ENCODE measurements around the gene ZNF283. TPM values are rescaled to one million over a fixed set of nuclear protein-coding genes. Genes with fewer than 3 reads are reported as not detected.
"Not testable (repeated sequence)": the region's sequence is repeated elsewhere in the genome, so short reads cannot be mapped to it uniquely, and the experiment has no call there.

Gene ZNF283
- total RNA-seq, 1 donor from 2014 or later, result 11.0 TPM

GRCh38 chr19:43839139-43839538 lies 12.0 kb downstream of the ZNF283 start:
- intact Hi-C loops (cut with micrococcal nuclease), result no loop called here
- no peak for DNase-seq
- ATAC-seq, result no peak

GRCh38 chr19:43842007-43842406 lies 14.9 kb downstream of the ZNF283 start:
- DNase-seq (no peak), ATAC-seq (no peak)
- intact Hi-C loops (cut with micrococcal nuclease), result no loop called here

- DNase-seq, result no peak
- no peak for ATAC-seq
- intact Hi-C loops (cut with micrococcal nuclease), result no loop called here
Measured at GRCh38 chr19:43847246-43847645, 20.1 kb downstream of the ZNF283 start.

GRCh38 chr19:43847884-43848283 lies 20.8 kb downstream of the ZNF283 start:
- intact Hi-C loops (cut with micrococcal nuclease), result no loop called here
- no peak for DNase-seq
- no peak for ATAC-seq

- ATAC-seq, result no peak
- intact Hi-C loops (cut with micrococcal nuclease), result no loop called here
- DNase-seq, result no peak
Measured at GRCh38 chr19:43848821-43849220, 21.7 kb downstream of the ZNF283 start.

GRCh38 chr19:43858174-43858573 lies 31.1 kb downstream of the ZNF283 start:
- intact Hi-C loops (cut with micrococcal nuclease), result no loop called here
- no peak for ATAC-seq
- no peak for DNase-seq

GRCh38 chr19:43866923-43867322 lies 39.8 kb downstream of the ZNF283 start:
- intact Hi-C loops (cut with micrococcal nuclease); ATAC-seq; DNase-seq: not testable (repeated sequence)

- no peak for DNase-seq
- intact Hi-C loops (cut with micrococcal nuclease), result no loop called here
- ATAC-seq, result no peak
Measured at GRCh38 chr19:43872547-43873336, 45.6 kb downstream of the ZNF283 start.

- intact Hi-C loops (cut with micrococcal nuclease), result no loop called here
- DNase-seq, result no peak
- no peak for ATAC-seq
Measured at GRCh38 chr19:43880483-43880882, 53.4 kb downstream of the ZNF283 start.

GRCh38 chr19:43883864-43884263 lies 56.7 kb downstream of the ZNF283 start, which contains the start of gene ZNF404:
ZNF404 (minus strand) TSS chr19:43883964.
- ATAC-seq (no peak), DNase-seq (no peak)
- intact Hi-C loops (cut with micrococcal nuclease), result no loop called here

- ATAC-seq (no peak), DNase-seq (no peak)
- intact Hi-C loops (cut with micrococcal nuclease), result no loop called here
Measured at GRCh38 chr19:43895727-43896308, 68.7 kb downstream of the ZNF283 start.

Other genes starting within 250 kb of the ZNF283 start
- gene IRGQ, start 231.2 kb upstream of the ZNF283 start, total RNA-seq, result 19.6 TPM
- 12.2 TPM for gene ZNF576, start 230.7 kb upstream of the ZNF283 start, total RNA-seq
- 0.20 TPM for gene SRRM5, start 215.2 kb upstream of the ZNF283 start, total RNA-seq
- gene ZNF428, start 207.7 kb upstream of the ZNF283 start, total RNA-seq, result 38.6 TPM
- gene CADM4, start 187.5 kb upstream of the ZNF283 start, total RNA-seq, result 10.5 TPM
- gene PLAUR, start 157.2 kb upstream of the ZNF283 start, total RNA-seq, result 5.1 TPM
- gene IRGC, start 111.2 kb upstream of the ZNF283 start, total RNA-seq, result not detected
- 17.9 TPM for gene SMG9, start 72.4 kb upstream of the ZNF283 start, total RNA-seq
- 0.50 TPM for gene KCNN4, start 46.3 kb upstream of the ZNF283 start, total RNA-seq
- gene LYPD5, start 24.9 kb upstream of the ZNF283 start, total RNA-seq, result 0.89 TPM
- 11.1 TPM for gene ZNF404, start 56.6 kb downstream of the ZNF283 start, total RNA-seq
- 8.9 TPM for gene ZNF45, start 108.0 kb downstream of the ZNF283 start, total RNA-seq
- gene ZNF221, start 123.9 kb downstream of the ZNF283 start, total RNA-seq, result 4.3 TPM
- 8.9 TPM for gene ZNF155, start 156.9 kb downstream of the ZNF283 start, total RNA-seq
- gene ZNF230, start 175.6 kb downstream of the ZNF283 start, total RNA-seq, result 3.0 TPM
- 3.5 TPM for gene ZNF222, start 198.1 kb downstream of the ZNF283 start, total RNA-seq
- 2.3 TPM for gene ZNF223, start 224.7 kb downstream of the ZNF283 start, total RNA-seq
- gene ZNF284, start 244.8 kb downstream of the ZNF283 start, total RNA-seq, result 1.8 TPM

Data from left ventricle myocardium superior (tissue), 1 donor.